GM21381 (cell line): ENCODE data around the gene APBA1.

ENCODE experiments used
- ATAC-seq: cut with Tn5 transposase; IDR thresholded peaks from one replicate; pipeline ENCODE4 v1.9.1; 2021; ENCODE audit warnings: mild to moderate bottlenecking, moderate library complexity; ENCODE audit not compliant: unreplicated experiment

APBA1 gene

GRCh38 chr9:69486498-69486897 lies 185.7 kb downstream of the APBA1 start:
- no peak for ATAC-seq

GRCh38 chr9:69485466-69485865 lies 186.7 kb downstream of the APBA1 start:
- ATAC-seq: no peak

GRCh38 chr9:69483886-69484422 lies 188.2 kb downstream of the APBA1 start:
- no peak for ATAC-seq

- ATAC-seq: no peak
Observed at GRCh38 chr9:69476797-69477196, 195.4 kb downstream of the APBA1 start.

GRCh38 chr9:69476016-69476415 lies 196.2 kb downstream of the APBA1 start:
- no peak for ATAC-seq

- ATAC-seq: no peak
Observed at GRCh38 chr9:69474821-69475220, 197.3 kb downstream of the APBA1 start.

GRCh38 chr9:69472101-69472620 lies 200.0 kb downstream of the APBA1 start:
- ATAC-seq: no peak

- no peak for ATAC-seq
Observed at GRCh38 chr9:69471433-69471832, 200.7 kb downstream of the APBA1 start.

- ATAC-seq: no peak
Observed at GRCh38 chr9:69470186-69470977, 201.8 kb downstream of the APBA1 start.

- no peak for ATAC-seq
Observed at GRCh38 chr9:69469136-69469535, 203.0 kb downstream of the APBA1 start.

- no peak for ATAC-seq
Observed at GRCh38 chr9:69468380-69468779, 203.8 kb downstream of the APBA1 start.

- ATAC-seq: no peak
Observed at GRCh38 chr9:69466151-69466550, 206.0 kb downstream of the APBA1 start.

- no peak for ATAC-seq
Observed at GRCh38 chr9:69465473-69465872, 206.7 kb downstream of the APBA1 start.

GRCh38 chr9:69463497-69464068 lies 208.6 kb downstream of the APBA1 start:
- no peak for ATAC-seq

- no peak for ATAC-seq
Observed at GRCh38 chr9:69462394-69462793, 209.8 kb downstream of the APBA1 start.

- ATAC-seq: no peak
Observed at GRCh38 chr9:69461103-69461887, 210.9 kb downstream of the APBA1 start.

GRCh38 chr9:69460012-69460411 lies 212.2 kb downstream of the APBA1 start:
- ATAC-seq: no peak

- ATAC-seq: no peak
Observed at GRCh38 chr9:69458176-69458575, 214.0 kb downstream of the APBA1 start.

GRCh38 chr9:69456201-69456600 lies 216.0 kb downstream of the APBA1 start:
- no peak for ATAC-seq

GRCh38 chr9:69455311-69455710 lies 216.9 kb downstream of the APBA1 start:
- no peak for ATAC-seq

GRCh38 chr9:69454321-69454720 lies 217.8 kb downstream of the APBA1 start:
- no peak for ATAC-seq
